AG04449 (cell line): Measurements from ENCODE around the gene HTR6.
"Not testable (repeated sequence)": the region's sequence is repeated elsewhere in the genome, so short reads cannot be mapped to it uniquely, and the experiment has no call there.

Experiments used
- CTCF ChIA-PET: fragments of 350-600 bp; formaldehyde crosslinking; extraction: SDS; loops from one replicate; lab custom pipeline; 2021; ENCODE audit warnings: antibody characterized with exemption; lab: Yijun Ruan, JAX
- POLR2A ChIA-PET: fragments of 400-600, 350-600 bp; formaldehyde crosslinking; extraction: SDS; loops from one replicate; lab custom pipeline; 2020; ENCODE audit warnings: antibody characterized with exemption, inconsistent platforms; lab: Yijun Ruan, JAX
- DNase-seq: peaks from one replicate; pipeline ENCODE4 v3.0.0-alpha.2; 2010; ENCODE audit warnings: low read depth, low spot score
- H3K4me3 ChIP-seq: 2 replicates; pipeline ENCODE4 v1.5.1; 2011; ENCODE audit warnings: low read depth, mild to moderate bottlenecking, control low read depth, low read length
- TF ChIP-seq, protein P1 (sequence below): IDR thresholded peaks from one replicate; pipeline ENCODE4 v1.5.1; 2011; ENCODE audit warnings: mild to moderate bottlenecking, moderate library complexity, low read length, control low read depth, inconsistent platforms; ENCODE audit not compliant: insufficient read depth; ENCODE audit errors: missing control alignments

Gene HTR6

DNA sequence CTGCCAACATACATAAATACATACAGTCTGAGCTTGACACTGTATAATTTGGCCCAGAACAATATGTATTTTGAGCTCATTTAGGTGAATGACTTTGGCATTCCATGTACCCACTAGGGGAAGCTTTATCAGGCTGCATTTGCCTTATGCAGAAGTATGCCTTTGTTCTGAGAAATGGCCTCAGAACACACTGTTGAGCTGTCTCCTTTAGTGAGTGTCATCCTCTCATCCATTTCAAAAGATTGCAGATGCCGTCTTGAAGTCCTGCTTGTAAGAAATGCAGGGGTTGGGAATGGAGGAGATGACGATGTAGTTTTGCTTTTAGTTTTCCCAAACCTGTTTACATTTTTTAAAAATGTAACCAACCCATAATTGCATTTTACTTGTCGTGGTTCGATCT, 35.3 kb upstream of the HTR6 start:
- TF ChIP-seq, protein P1, sequence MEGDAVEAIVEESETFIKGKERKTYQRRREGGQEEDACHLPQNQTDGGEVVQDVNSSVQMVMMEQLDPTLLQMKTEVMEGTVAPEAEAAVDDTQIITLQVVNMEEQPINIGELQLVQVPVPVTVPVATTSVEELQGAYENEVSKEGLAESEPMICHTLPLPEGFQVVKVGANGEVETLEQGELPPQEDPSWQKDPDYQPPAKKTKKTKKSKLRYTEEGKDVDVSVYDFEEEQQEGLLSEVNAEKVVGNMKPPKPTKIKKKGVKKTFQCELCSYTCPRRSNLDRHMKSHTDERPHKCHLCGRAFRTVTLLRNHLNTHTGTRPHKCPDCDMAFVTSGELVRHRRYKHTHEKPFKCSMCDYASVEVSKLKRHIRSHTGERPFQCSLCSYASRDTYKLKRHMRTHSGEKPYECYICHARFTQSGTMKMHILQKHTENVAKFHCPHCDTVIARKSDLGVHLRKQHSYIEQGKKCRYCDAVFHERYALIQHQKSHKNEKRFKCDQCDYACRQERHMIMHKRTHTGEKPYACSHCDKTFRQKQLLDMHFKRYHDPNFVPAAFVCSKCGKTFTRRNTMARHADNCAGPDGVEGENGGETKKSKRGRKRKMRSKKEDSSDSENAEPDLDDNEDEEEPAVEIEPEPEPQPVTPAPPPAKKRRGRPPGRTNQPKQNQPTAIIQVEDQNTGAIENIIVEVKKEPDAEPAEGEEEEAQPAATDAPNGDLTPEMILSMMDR = no peak
- ChIA-PET POLR2A (no interaction called here), CTCF (interaction anchor here (0.8 to 1.0 kb wide), 3 partner anchors 11 to 22 kb away, joined by 3 read pairs; no protein-coding TSS in a partner anchor)
- DNase-seq = no peak
- H3K4me3 ChIP-seq = no peak overlapping the region

DNA sequence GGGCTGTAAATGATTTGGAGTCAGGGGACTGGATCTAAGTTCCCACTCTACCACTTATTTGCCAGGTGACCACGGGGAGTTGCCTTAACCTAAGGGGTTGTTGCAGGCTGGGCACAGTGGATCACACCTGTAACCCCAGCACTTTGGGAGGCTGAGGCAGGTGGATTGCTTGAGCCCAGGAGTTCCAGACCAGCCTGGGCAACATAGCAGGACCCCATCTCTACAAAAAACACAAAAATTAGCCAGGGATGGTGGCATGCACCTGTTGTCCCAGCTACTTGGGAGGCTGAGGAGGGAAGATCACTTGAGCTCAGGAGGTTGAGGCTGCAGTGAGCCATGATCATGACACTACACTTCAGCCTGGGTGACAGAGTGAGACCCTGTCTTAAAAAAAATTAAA, 34.5 kb upstream of the HTR6 start:
- DNase-seq, H3K4me3 ChIP-seq, POLR2A ChIA-PET: not testable (repeated sequence)
- CTCF ChIA-PET = interaction anchor here (1.0 to 1.5 kb wide), 3 partner anchors 10 to 21 kb away, joined by 3 to 5 read pairs (median 4); no protein-coding TSS in a partner anchor

DNA sequence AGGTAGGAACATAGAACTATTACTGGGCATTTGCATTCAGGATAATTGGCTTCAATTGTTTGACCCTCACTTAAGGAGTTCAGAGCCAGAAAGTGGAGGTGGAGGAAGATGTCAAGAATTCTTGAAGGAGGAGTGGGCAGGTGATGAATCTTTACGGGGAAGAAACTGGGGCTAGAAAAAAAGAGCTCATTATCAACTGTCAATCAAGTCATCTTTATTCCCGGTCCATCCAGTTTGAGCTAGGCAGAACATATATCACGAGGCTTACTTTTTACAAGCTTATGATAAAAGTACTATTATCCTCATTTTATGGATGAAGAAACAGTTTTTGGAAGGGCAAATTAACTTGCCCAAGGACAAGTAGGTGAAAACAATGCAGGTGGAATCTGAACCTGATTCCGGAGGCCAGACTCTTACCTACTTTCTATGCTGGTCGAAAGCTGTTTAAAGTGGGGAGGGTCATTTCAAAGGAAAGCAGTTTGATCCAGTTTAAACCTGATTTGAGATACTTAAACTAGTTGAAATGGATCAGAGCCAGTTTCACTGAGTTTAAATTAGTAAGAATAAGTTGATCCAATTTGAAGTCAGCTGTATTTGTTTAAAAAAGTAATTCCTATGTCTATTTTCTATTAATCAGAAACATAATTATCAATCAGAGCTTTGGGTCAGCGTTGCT, 33.8 kb upstream of the HTR6 start:
- no peak for DNase-seq
- POLR2A ChIA-PET = no interaction called here
- TF ChIP-seq, protein P1 = no peak
- H3K4me3 ChIP-seq = no peak overlapping the region
- CTCF ChIA-PET = interaction anchor here (1.0 to 1.5 kb wide), 3 partner anchors 11 to 21 kb away, joined by 3 to 5 read pairs (median 4); no protein-coding TSS in a partner anchor

DNA sequence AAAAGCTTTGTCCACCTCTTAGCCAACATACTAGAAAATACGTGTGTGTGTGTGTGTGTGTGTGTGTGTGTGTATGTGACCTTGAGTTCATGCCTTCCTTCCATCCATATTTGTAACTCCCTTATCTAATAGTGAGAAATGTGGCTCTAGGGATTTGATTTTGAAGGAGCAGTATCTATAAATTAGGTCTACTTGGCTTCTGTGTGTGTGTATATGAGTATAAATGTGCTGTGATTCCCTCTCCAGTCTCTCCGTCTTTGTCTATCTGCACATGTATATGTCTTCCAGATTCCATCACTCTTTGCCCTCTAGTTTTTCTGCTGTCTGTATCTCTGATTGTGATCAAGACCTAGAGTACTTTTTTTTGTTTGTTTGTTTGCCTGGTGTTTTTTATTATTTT, 32.5 kb upstream of the HTR6 start:
- TF ChIP-seq, protein P1 = no peak
- POLR2A ChIA-PET = no interaction called here
- no peak for DNase-seq
- CTCF ChIA-PET = no interaction called here
- H3K4me3 ChIP-seq = no peak overlapping the region

DNA sequence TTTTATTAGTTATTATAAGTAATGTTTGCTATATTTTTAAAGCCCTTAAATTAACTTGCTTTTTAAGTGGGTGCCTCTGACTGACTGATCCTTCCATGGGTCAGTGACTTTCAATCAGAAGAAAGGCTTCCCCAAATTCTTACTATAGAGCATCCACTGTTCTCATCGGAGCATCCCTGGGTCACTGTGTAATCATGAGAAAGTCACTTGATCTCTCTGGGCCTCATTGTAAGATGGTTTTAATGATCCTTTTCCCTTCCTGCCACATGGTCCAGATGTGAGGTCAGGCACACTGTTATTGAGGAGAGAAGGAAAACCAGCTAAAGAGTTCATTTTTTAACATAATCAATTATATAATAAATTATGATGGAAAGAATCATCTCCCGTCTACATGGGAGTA, 31.6 kb upstream of the HTR6 start:
- no peak for DNase-seq
- POLR2A ChIA-PET = no interaction called here
- CTCF ChIA-PET = no interaction called here
- TF ChIP-seq, protein P1 = no peak
- no peak overlapping the region for H3K4me3 ChIP-seq

DNA sequence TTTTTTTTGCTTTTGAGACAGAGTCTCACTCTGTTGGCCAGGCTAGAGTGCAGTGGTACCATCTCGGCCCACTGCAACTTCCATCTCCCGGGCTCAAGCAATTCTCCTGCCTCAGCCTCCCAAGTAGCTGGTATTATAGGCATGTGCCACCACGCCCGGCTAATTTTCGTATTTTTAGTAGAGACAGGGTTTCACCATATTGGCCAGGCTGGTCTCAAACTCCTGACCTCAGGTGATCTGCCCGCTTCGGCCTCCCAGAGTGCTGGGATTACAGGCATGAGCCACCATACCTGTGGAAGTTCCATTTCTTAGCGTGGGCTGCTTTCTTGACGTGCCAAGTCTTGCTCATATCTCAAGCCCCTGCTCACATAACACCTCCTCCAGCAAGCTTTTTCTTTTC, 29.6 kb upstream of the HTR6 start:
- DNase-seq, H3K4me3 ChIP-seq, CTCF ChIA-PET, POLR2A ChIA-PET: not testable (repeated sequence)

DNA sequence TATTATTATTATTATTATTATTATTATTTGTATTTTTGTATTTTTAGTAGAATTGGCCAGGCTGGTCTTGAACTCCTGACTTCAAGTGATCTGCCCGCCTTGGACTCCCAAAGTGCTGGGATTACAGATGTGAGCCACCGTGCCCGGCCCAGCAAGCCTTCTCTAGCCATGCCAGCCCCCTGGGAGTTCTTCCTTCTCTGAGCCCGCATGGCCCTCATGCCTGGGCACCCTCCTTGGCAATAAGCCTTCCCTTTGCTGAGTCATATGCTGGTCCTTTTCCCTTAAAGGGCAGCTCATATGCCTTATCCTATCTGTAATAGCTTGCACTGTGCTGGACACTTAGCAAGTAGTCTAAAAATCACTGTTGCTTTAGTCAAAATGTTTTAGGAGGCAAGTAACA, 29.0 kb upstream of the HTR6 start:
- no peak for DNase-seq
- H3K4me3 ChIP-seq = no peak overlapping the region
- CTCF ChIA-PET = no interaction called here
- TF ChIP-seq, protein P1 = no peak
- POLR2A ChIA-PET = no interaction called here
